H1 (cell line): ENCODE data around the gene LRTM1. TPM values are rescaled to one million over a fixed set of nuclear protein-coding genes. Genes with fewer than 3 reads are reported as not detected.

ENCODE experiments used
- CTCF ChIA-PET: fragments of 300-600 bp; sonication (Branson Sonifier 250); formaldehyde crosslinking; loops from one replicate; lab custom pipeline; 2021; ENCODE audit not compliant: partially characterized antibody; lab: Charles Lee
- POLR2A ChIA-PET: fragments of 300-600 bp; sonication (Branson Sonifier 250); formaldehyde crosslinking; loops from one replicate; lab custom pipeline; 2021; ENCODE audit warnings: inconsistent platforms; ENCODE audit not compliant: partially characterized antibody; lab: Charles Lee
- DNase-seq, 2 experiments: peaks; one replicate each; pipeline versions ENCODE4 v3.0.0 to v3.0.0-alpha.2; 2010 to 2022; ENCODE audit warnings: low spot score in 2 of 2, low read depth in 1 of 2, mixed read lengths in 1 of 2
- FAIRE-seq: peaks from 2 replicates; lab custom pipeline; 2011; peaks lifted over from hg19 to GRCh38; lab: Jason Lieb, UNC
- H2AFZ ChIP-seq: 2 replicates; pipeline ENCODE4 v1.8.1; 2012; ENCODE audit warnings: low read length, inconsistent platforms
- H2AK5ac ChIP-seq: 2 replicates; pipeline ENCODE4 v1.6.1; 2013; ENCODE audit warnings: low read depth, low read length
- H2BK120ac ChIP-seq: replicated peaks from 2 replicates; pipeline ENCODE3; 2013; ENCODE audit warnings: low read depth, low read length, inconsistent platforms
- H2BK12ac ChIP-seq: 2 replicates; pipeline ENCODE4 v1.6.1; 2013; ENCODE audit warnings: low read depth, low read length
- H2BK15ac ChIP-seq: 2 replicates; pipeline ENCODE4 v1.6.1; 2013; ENCODE audit warnings: low read length
- H2BK20ac ChIP-seq: 2 replicates; pipeline ENCODE4 v1.6.1; 2013; ENCODE audit warnings: low read length
- H2BK5ac ChIP-seq: 2 replicates; pipeline ENCODE4 v1.6.1; 2013; ENCODE audit warnings: low read depth, low read length
- H3K14ac ChIP-seq: 2 replicates; pipeline ENCODE4 v1.6.1; 2013; ENCODE audit warnings: inconsistent platforms; ENCODE audit not compliant: insufficient read length
- H3K18ac ChIP-seq: 2 replicates; pipeline ENCODE4 v1.6.1; 2013; ENCODE audit warnings: low read length; ENCODE audit errors: extremely low read depth
- H3K23ac ChIP-seq: 2 replicates; pipeline ENCODE4 v1.6.1; 2013; ENCODE audit warnings: inconsistent platforms; ENCODE audit not compliant: insufficient read length
- H3K23me2 ChIP-seq: 2 replicates; pipeline ENCODE4 v1.6.1; 2013; ENCODE audit warnings: low read depth, low read length
- H3K27ac ChIP-seq: 2 replicates; pipeline ENCODE4 v1.6.1; 2011; ENCODE audit warnings: low read depth, low read length, inconsistent platforms
- H3K27me3 ChIP-seq, 4 experiments: replicated peaks in 1 of 4; 1 replicate in 1 of 4; 2 replicates in 3 of 4; pipeline versions ENCODE4 v1.6.1 to v1.8.1; 2011 to 2013; ENCODE audit warnings: low read length in 3 of 4, mild to moderate bottlenecking in 3 of 4, inconsistent platforms in 2 of 4, mixed read lengths in 2 of 4, moderate library complexity in 1 of 4; ENCODE audit not compliant: control insufficient read depth in 3 of 4, insufficient read depth in 3 of 4; ENCODE audit errors: extremely low read depth in 1 of 4
- H3K36me3 ChIP-seq, 4 experiments: 2 replicates each; pipeline versions ENCODE4 v1.6.1 to v1.8.1; 2011 to 2013; ENCODE audit warnings: mild to moderate bottlenecking in 4 of 4, low read length in 3 of 4, moderate library complexity in 2 of 4, control low read depth in 1 of 4, inconsistent platforms in 1 of 4; ENCODE audit not compliant: insufficient read depth in 4 of 4, control insufficient read depth in 2 of 4
- H3K4ac ChIP-seq: replicated peaks from 2 replicates; pipeline ENCODE3; 2013; ENCODE audit warnings: low read length, low read depth, mixed read lengths, inconsistent platforms; ENCODE audit not compliant: insufficient read length
- H3K4me1 ChIP-seq, 4 experiments: replicated peaks in 1 of 4; 1 replicate in 1 of 4; 2 replicates in 3 of 4; pipeline versions ENCODE4 v1.6.1 to v1.8.1; 2011 to 2013; ENCODE audit warnings: low read length in 3 of 4, inconsistent platforms in 2 of 4, mixed read lengths in 1 of 4; ENCODE audit not compliant: insufficient read depth in 4 of 4, control insufficient read depth in 3 of 4
- H3K4me2 ChIP-seq, 2 experiments: 2 replicates each; pipeline versions ENCODE4 v1.6.1 to v1.8.1; 2011 to 2013; ENCODE audit warnings: low read depth in 2 of 2, low read length in 2 of 2, control low read depth in 1 of 2, inconsistent platforms in 1 of 2, mild to moderate bottlenecking in 1 of 2; ENCODE audit not compliant: insufficient read depth in 1 of 2
- H3K4me3 ChIP-seq, 4 experiments: fragments of 200-600, 300-600 bp in 1 of 4; sonication (generic), shearing (Covaris generic), sonication (Bioruptor Twin) in 1 of 4; 2 replicates each; pipeline versions ENCODE4 v1.5.1 to v1.8.1; 2011 to 2016; ENCODE audit warnings: low read length in 4 of 4, low read depth in 3 of 4, control low read depth in 2 of 4, inconsistent platforms in 2 of 4, mild to moderate bottlenecking in 2 of 4, mixed read lengths in 1 of 4, moderate library complexity in 1 of 4; ENCODE audit not compliant: insufficient read depth in 2 of 4; ENCODE audit errors: extremely low read depth in 1 of 4
- H3K56ac ChIP-seq: replicated peaks from 2 replicates; pipeline ENCODE3; 2013; ENCODE audit warnings: low read depth, mild to moderate bottlenecking, mixed read lengths, low read length, inconsistent platforms; ENCODE audit not compliant: insufficient read length
- H3K79me1 ChIP-seq: 2 replicates; pipeline ENCODE4 v1.6.1; 2013; ENCODE audit warnings: low read depth, low read length, control low read depth
- H3K79me2 ChIP-seq, 2 experiments: 2 replicates each; pipeline versions ENCODE4 v1.6.1 to v1.8.1; 2012 to 2013; ENCODE audit warnings: low read length in 2 of 2, mild to moderate bottlenecking in 2 of 2, inconsistent platforms in 1 of 2; ENCODE audit not compliant: insufficient read depth in 2 of 2, control insufficient read depth in 1 of 2
- H3K9ac ChIP-seq, 4 experiments: replicated peaks in 1 of 4; 1 replicate in 1 of 4; 2 replicates in 3 of 4; pipeline versions ENCODE4 v1.6.1 to v1.8.1; 2011 to 2013; ENCODE audit warnings: low read depth in 3 of 4, low read length in 3 of 4, control low read depth in 2 of 4, mild to moderate bottlenecking in 2 of 4, moderate library complexity in 2 of 4, inconsistent platforms in 1 of 4; ENCODE audit errors: extremely low read depth in 1 of 4
- H3K9me3 ChIP-seq, 2 experiments: 2 replicates each; pipeline versions ENCODE4 v1.6.1 to v1.8.1; 2012 to 2013; ENCODE audit warnings: mild to moderate bottlenecking in 2 of 2, moderate library complexity in 2 of 2, control low read depth in 1 of 2, inconsistent platforms in 1 of 2, low read depth in 1 of 2, low read length in 1 of 2, mixed read lengths in 1 of 2; ENCODE audit not compliant: insufficient read depth in 2 of 2
- H4K20me1 ChIP-seq, 2 experiments: replicated peaks in 1 of 2; 2 replicates each; pipeline versions ENCODE3 to v1.8.1; 2011 to 2013; ENCODE audit warnings: inconsistent platforms in 2 of 2, low read length in 2 of 2, mild to moderate bottlenecking in 1 of 2; ENCODE audit not compliant: insufficient read depth in 2 of 2, control insufficient read depth in 1 of 2
- H4K5ac ChIP-seq: 2 replicates; pipeline ENCODE4 v1.6.1; 2013; ENCODE audit warnings: low read length, low read depth, mixed read lengths, inconsistent platforms; ENCODE audit not compliant: insufficient read length
- H4K8ac ChIP-seq: 2 replicates; pipeline ENCODE4 v1.8.0; 2013; ENCODE audit warnings: mild to moderate bottlenecking, moderate library complexity, low read length, inconsistent platforms; ENCODE audit not compliant: insufficient read depth; ENCODE audit errors: extremely low read depth
- H4K91ac ChIP-seq: replicated peaks from 2 replicates; pipeline ENCODE3; 2013; ENCODE audit warnings: low read length, mixed read lengths, inconsistent platforms; ENCODE audit not compliant: insufficient read length
- BRCA1 ChIP-seq: IDR thresholded peaks from 2 replicates; pipeline ENCODE4 v1.6.1; 2012; ENCODE audit warnings: low read depth, low read length, improper control_type of control experiment
- CHD2 ChIP-seq: IDR thresholded peaks from 2 replicates; pipeline ENCODE4 v1.6.1; 2012; ENCODE audit warnings: low read length, improper control_type of control experiment
- EGR1 ChIP-seq: IDR thresholded peaks from 2 replicates; pipeline ENCODE4 v1.6.1; 2011; ENCODE audit warnings: low read depth, low read length, borderline replicate concordance
- KDM1A ChIP-seq: fragments of 200-600, 300-600 bp; sonication (generic); IDR thresholded peaks from 2 replicates; pipeline ENCODE4 v1.7.1; 2016; ENCODE audit warnings: mild to moderate bottlenecking, low read length, borderline replicate concordance
- KDM5A ChIP-seq: fragments of 200-600 bp; IDR thresholded peaks from 2 replicates; pipeline ENCODE4 v1.7.1; 2012; ENCODE audit warnings: mild to moderate bottlenecking, low read length, inconsistent platforms, mixed read lengths
- SAP30 ChIP-seq: fragments of 300-600 bp; sonication (generic); IDR thresholded peaks from 2 replicates; pipeline ENCODE4 v1.7.1; 2012; ENCODE audit warnings: low read length, moderate library complexity, mild to moderate bottlenecking, inconsistent platforms; ENCODE audit not compliant: insufficient read depth, insufficient replicate concordance
- TBP ChIP-seq: IDR thresholded peaks from 2 replicates; pipeline ENCODE4 v1.6.1; 2011; ENCODE audit warnings: low read depth, low read length, improper control_type of control experiment
- ZNF274 ChIP-seq: IDR thresholded peaks from 2 replicates; pipeline ENCODE4 v1.7.0; 2012; ENCODE audit warnings: low read length, borderline replicate concordance; ENCODE audit errors: extremely low read depth
- WGBS, 2 experiments: shearing (Covaris generic) in 1 of 2; methylation state at CpG; one replicate each; pipeline versions ENCODE4 v1.1.6 to v1.1.7; 2013 to 2015; ENCODE audit warnings: low lambda C conversion rate in 2 of 2, mixed read lengths in 2 of 2, inconsistent platforms in 1 of 2, low coverage in 1 of 2, missing lambda C conversion rate in 1 of 2; ENCODE audit not compliant: insufficient replicate concordance in 2 of 2, insufficient coverage in 1 of 2, insufficient read length in 1 of 2; ENCODE audit errors: extremely low coverage in 1 of 2, missing lambda C conversion rate in 1 of 2; 5-methylcytosine and 5-hydroxymethylcytosine counted together
- polyA plus RNA-seq, 7 experiments: library from polyadenylated mRNA; depleted of rRNA in 3 of 7; stranded (reverse) in 5 of 7; unstranded in 2 of 7; fragments of >200 nt in 5 of 7; fragments of 200-250 nt in 2 of 7; gene quantifications; 1 replicate in 5 of 7; 2 replicates in 1 of 7; 4 replicates in 1 of 7; pipeline versions ENCODE4 v1.2.1 to v1.2.3, GENCODE V29; 2011 to 2013; ENCODE audit warnings: missing spikeins in 2 of 7, mixed read lengths in 2 of 7
- total RNA-seq: library from RNA; stranded (reverse); fragmentation: NEBNext Ultra II Directional; extraction: Animal tissue kit (Norgen Biotek cat#: 25700); gene quantifications from 2 replicates; pipeline ENCODE4 v1.2.1, GENCODE V29; 2021

LRTM1 gene
- total and polyA plus RNA-seq, 2 of the 8 experiments (the other 6 are each of a cell fraction or from before 2014, with no cell fraction given), result not detected

DNA sequence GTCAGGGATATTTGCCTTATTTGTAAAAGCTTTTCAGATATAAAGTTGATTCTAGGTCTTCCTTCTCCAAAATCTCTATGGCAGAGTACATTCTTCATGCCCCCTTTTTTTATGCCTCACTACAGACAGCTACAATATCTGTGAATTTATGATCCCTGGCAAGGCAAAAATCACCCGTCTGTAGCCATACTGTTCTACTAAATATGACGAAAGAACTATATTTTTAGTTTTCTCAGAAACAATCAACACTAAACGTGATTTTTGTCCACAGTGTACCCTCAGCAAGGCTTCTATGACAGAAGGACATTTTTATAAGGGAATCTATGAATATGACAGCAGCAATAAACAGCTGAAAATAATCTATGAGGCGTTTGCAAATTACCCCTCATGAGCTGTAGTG, 12.7 kb downstream of the LRTM1 start:
- Histone ChIP-seq H2BK5ac (no peak overlapping the region), H3K27me3 (no peaks in the 10 kb centered on the region), H2BK20ac (no peak overlapping the region), H4K8ac (no peak overlapping the region), H3K4me2 (no peak overlapping the region), H3K9me3 (peaks cover 0 to 5% of the 10 kb centered on the region in 2 experiments; a peak in 3 of 4 replicates), H3K4ac (no peak overlapping the region), H3K56ac (no peak overlapping the region), H3K79me2 (no peaks in the 10 kb centered on the region), H3K27ac (no peak overlapping the region), H3K9ac (no peak overlapping the region), H3K36me3 (0 out of 8 replicates have a peak, but pooled peaks cover 0 to 4% (median 0%) of the 10 kb centered on the region in 4 experiments), H4K5ac (no peak overlapping the region), H2AK5ac (no peak overlapping the region), H4K20me1 (no peaks in the 10 kb centered on the region), H3K14ac (no peak overlapping the region), H3K4me3 (no peak overlapping the region), H3K23ac (no peak overlapping the region), H3K79me1 (no peaks in the 10 kb centered on the region), H2BK120ac (no peak overlapping the region), H3K23me2 (no peaks in the 10 kb centered on the region), H3K4me1 (no peaks in the 10 kb centered on the region), H2BK15ac (no peak overlapping the region), H3K18ac (no peak overlapping the region), H2AFZ (no peak overlapping the region), H4K91ac (no peak overlapping the region), H2BK12ac (no peak overlapping the region)
- FAIRE-seq (no peak), DNase-seq (no peak)
- CTCF ChIA-PET, result interaction anchor here (1.3 to 1.7 kb wide), 2 partner anchors 61 to 62 kb away, joined by 3 read pairs; no protein-coding TSS in a partner anchor
- 69% methylated on average over 4 of the region's 4 CpGs; no CpG with 5 or more reads in 1 of the 2 experiments for WGBS, 2 experiments
- POLR2A ChIA-PET, result no interaction called here
- TF ChIP-seq BRCA1 (no peak), TBP (no peak), KDM1A (no peak), EGR1 (no peak), ZNF274 (no peak), KDM5A (no peak), SAP30 (no peak), CHD2 (no peak)
